Ishikawa (cell line): ENCODE data around the gene AHSG.

Experiments used
- CEBPB ChIP-seq: IDR thresholded peaks from 2 replicates; pipeline ENCODE4 v1.6.1; 2012
- CREB1 ChIP-seq: IDR thresholded peaks from 2 replicates; pipeline ENCODE4 v1.6.1; 2012; ENCODE audit warnings: low read depth
- EGR1 ChIP-seq: IDR thresholded peaks from 2 replicates; pipeline ENCODE4 v1.6.1; 2012
- EP300 ChIP-seq: IDR thresholded peaks from 2 replicates; pipeline ENCODE4 v1.6.1; 2012; ENCODE audit warnings: borderline replicate concordance
- FOXM1 ChIP-seq: IDR thresholded peaks from 2 replicates; pipeline ENCODE4 v1.6.1; 2012; ENCODE audit warnings: low read depth, borderline replicate concordance
- MAX ChIP-seq: IDR thresholded peaks from 2 replicates; pipeline ENCODE4 v1.6.1; 2012
- NFIC ChIP-seq: IDR thresholded peaks from 2 replicates; pipeline ENCODE4 v1.6.1; 2012
- RAD21 ChIP-seq: IDR thresholded peaks from 2 replicates; pipeline ENCODE4 v1.6.1; 2012; ENCODE audit warnings: low read depth
- REST ChIP-seq: IDR thresholded peaks from 2 replicates; pipeline ENCODE4 v1.6.1; 2012; ENCODE audit warnings: low read depth, mild to moderate bottlenecking
- TAF1 ChIP-seq: IDR thresholded peaks from 2 replicates; pipeline ENCODE4 v1.6.1; 2012; ENCODE audit warnings: low read depth, mild to moderate bottlenecking
- TCF12 ChIP-seq: IDR thresholded peaks from 2 replicates; pipeline ENCODE4 v1.6.1; 2012; ENCODE audit warnings: low read depth
- TEAD4 ChIP-seq: IDR thresholded peaks from 2 replicates; pipeline ENCODE4 v1.6.1; 2012
- USF1 ChIP-seq: IDR thresholded peaks from 2 replicates; pipeline ENCODE4 v1.6.1; 2012
- YY1 ChIP-seq: IDR thresholded peaks from 2 replicates; pipeline ENCODE4 v1.6.1; 2012; ENCODE audit warnings: low read depth
- ZBTB7A ChIP-seq: IDR thresholded peaks from 2 replicates; pipeline ENCODE4 v1.6.1; 2012; ENCODE audit warnings: low read depth

The AHSG gene

GRCh38 chr3:186608624-186609215 lies 4.1 kb upstream of the AHSG start:
- TF ChIP-seq CREB1 (no peak), NFIC (no peak), FOXM1 (no peak), EGR1 (no peak), EP300 (no peak), TAF1 (no peak), RAD21 (no peak), USF1 (no peak), TEAD4 (no peak), YY1 (no peak), MAX (no peak), TCF12 (no peak), CEBPB (no peak), ZBTB7A (no peak), REST (no peak)

GRCh38 chr3:186609247-186609868 lies 3.5 kb upstream of the AHSG start:
- TF ChIP-seq YY1 = 0 out of 2 replicates have a peak, but pooled peaks have one; percentile 39
- no peak for TF ChIP-seq TAF1
- TF ChIP-seq RAD21 = peak; percentile 55

- no peak for TF ChIP-seq CREB1
- no peak for TF ChIP-seq TCF12
- no peak for TF ChIP-seq USF1
- no peak for TF ChIP-seq ZBTB7A
- no peak for TF ChIP-seq YY1
- TF ChIP-seq TAF1 = no peak
- TF ChIP-seq EP300 = no peak
- TF ChIP-seq MAX = no peak
- no peak for TF ChIP-seq REST
- TF ChIP-seq RAD21 = no peak
- TF ChIP-seq CEBPB = no peak
- no peak for TF ChIP-seq NFIC
These were observed 795 bp upstream of the AHSG start for GRCh38 chr3:186612065-186612464.

- no peak for TF ChIP-seq EGR1
- TF ChIP-seq ZBTB7A = no peak
- no peak for TF ChIP-seq MAX
- no peak for TF ChIP-seq CEBPB
- no peak for TF ChIP-seq FOXM1
- TF ChIP-seq YY1 = no peak
- TF ChIP-seq REST = no peak
- no peak for TF ChIP-seq CREB1
- TF ChIP-seq TCF12 = no peak
- TF ChIP-seq NFIC = no peak
- no peak for TF ChIP-seq USF1
These were observed 891 bp downstream of the AHSG start for GRCh38 chr3:186613637-186614265.
